Measurements from ENCODE around the gene RHOD. TPM values are rescaled to one million over a fixed set of nuclear protein-coding genes. Genes with fewer than 3 reads are reported as not detected.
A peak's percentile ranks its signal among the peaks of the same experiment; 100 is the strongest.

The RHOD gene
- total RNA-seq, 2 donors from 2014 or later = 39.1 to 68.5 TPM

GRCh38 chr11:67111261-67111660 lies 54.6 kb downstream of the RHOD start:
- Histone ChIP-seq H3K9me3 (no peaks in the 10 kb centered on the region), H3K27me3 (no peaks in the 10 kb centered on the region), H3K27ac (no peak overlapping the region), H3K36me3 (no peaks in the 10 kb centered on the region), H3K4me3 (no peak overlapping the region), H3K4me1 (no peaks in the 10 kb centered on the region)
- no peak for TF ChIP-seq CTCF (IDR thresholded peaks at IDR 0.05)
- DNase-seq (ENCODE audit: low spot score) = no peak

GRCh38 chr11:67113231-67113721 lies 56.6 kb downstream of the RHOD start:
- H3K36me3 ChIP-seq = no peaks in the 10 kb centered on the region
- no peak overlapping the region for H3K4me3 ChIP-seq
- H3K9me3 ChIP-seq = no peaks in the 10 kb centered on the region
- H3K27ac ChIP-seq = no peak overlapping the region
- peaks cover 0 to 6% of the 10 kb centered on the region in 2 donors for H3K4me1 ChIP-seq
- no peaks in the 10 kb centered on the region for H3K27me3 ChIP-seq
- no peak for TF ChIP-seq CTCF (IDR thresholded peaks at IDR 0.05)
- DNase-seq (ENCODE audit: low spot score) = no peak

- peaks cover 0 to 9% of the 10 kb centered on the region in 2 donors for H3K4me1 ChIP-seq
Measured at GRCh38 chr11:67114275-67114896, 57.7 kb downstream of the RHOD start.

GRCh38 chr11:67116758-67117105 lies 60.1 kb downstream of the RHOD start:
- no peak overlapping the region for H3K4me3 ChIP-seq
- no peak for TF ChIP-seq CTCF (IDR thresholded peaks at IDR 0.05)
- no peak for DNase-seq (ENCODE audit: low spot score)
- peaks cover 0 to 15% of the 10 kb centered on the region in 2 donors for H3K4me1 ChIP-seq
- no peaks in the 10 kb centered on the region for H3K36me3 ChIP-seq
- no peak overlapping the region for H3K27ac ChIP-seq
- no peaks in the 10 kb centered on the region for H3K27me3 ChIP-seq
- H3K9me3 ChIP-seq = no peaks in the 10 kb centered on the region

More at GRCh38 chr11:67114275-67114896, 57.7 kb downstream of the RHOD start:
- no peak overlapping the region for H3K27ac ChIP-seq
- no peaks in the 10 kb centered on the region for H3K9me3 ChIP-seq
- no peak overlapping the region for H3K4me3 ChIP-seq
- TF ChIP-seq CTCF (IDR thresholded peaks at IDR 0.05) = no peak
- no peak for DNase-seq (ENCODE audit: low spot score)
- no peaks in the 10 kb centered on the region for H3K27me3 ChIP-seq
- no peaks in the 10 kb centered on the region for H3K36me3 ChIP-seq

DNA sequence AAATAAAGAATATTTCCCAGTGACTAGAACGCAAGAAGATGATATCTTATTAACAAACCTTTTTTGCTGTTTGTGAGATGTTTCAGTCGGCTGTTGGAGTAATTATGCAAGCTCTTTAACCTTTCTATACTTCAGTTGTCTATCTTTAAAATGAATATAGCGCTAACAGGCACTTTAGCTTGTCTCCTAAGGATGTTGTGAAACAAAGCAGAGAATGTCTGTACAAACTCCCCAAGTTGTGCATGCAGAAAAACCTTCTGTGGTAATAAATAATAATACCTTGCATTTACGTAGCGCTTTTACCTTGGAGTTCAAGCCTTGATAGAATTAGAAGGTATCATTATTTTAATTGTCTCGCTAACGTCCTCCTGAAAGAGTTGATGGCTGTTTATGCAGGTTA lies 60.5 kb downstream of the RHOD start:
- no peak for TF ChIP-seq CTCF (IDR thresholded peaks at IDR 0.05)
- Histone ChIP-seq H3K27ac (peak overlapping the region in 1 of 2 donors; percentile 78), H3K9me3 (no peaks in the 10 kb centered on the region), H3K27me3 (no peaks in the 10 kb centered on the region), H3K36me3 (no peaks in the 10 kb centered on the region), H3K4me1 (peaks cover 0 to 19% of the 10 kb centered on the region in 2 donors), H3K4me3 (no peak overlapping the region)
- no peak for DNase-seq (ENCODE audit: low spot score)
